Stimulated activated memory B cell treated with anti-CD40 and anti-IgM and Interleukin-4, amounts not matched to agents 10 μg/mL and 1 μg/mL and 100 μg/mL, for 72 hours (primary cell): ENCODE measurements around the gene IKBKE.
A peak's percentile ranks its signal among the peaks of the same experiment; 100 is the strongest.

Experiments
- ATAC-seq: fragments of 150-1000 bp; cut with Tn5 transposase; 2 replicates; pipeline ENCODE4 v1.10.0; 2021
- H3K27ac Mint-ChIP-seq: one replicate; pipeline ENCODE4 v1.8.0; 2022; ENCODE audit warnings: mild to moderate bottlenecking, mixed read lengths
- H3K27me3 Mint-ChIP-seq: one replicate; pipeline ENCODE4 v1.8.0; 2022; ENCODE audit warnings: mixed read lengths
- H3K36me3 Mint-ChIP-seq: one replicate; pipeline ENCODE4 v1.8.0; 2022; ENCODE audit warnings: mixed read lengths
- H3K4me1 Mint-ChIP-seq: one replicate; pipeline ENCODE4 v1.8.0; 2022; ENCODE audit warnings: mixed read lengths
- H3K4me3 Mint-ChIP-seq: one replicate; pipeline ENCODE4 v1.8.0; 2022; ENCODE audit warnings: mild to moderate bottlenecking, moderate library complexity, mixed read lengths
- H3K9me3 Mint-ChIP-seq: one replicate; pipeline ENCODE4 v1.8.0; 2022; ENCODE audit warnings: mixed read lengths

Gene IKBKE

DNA sequence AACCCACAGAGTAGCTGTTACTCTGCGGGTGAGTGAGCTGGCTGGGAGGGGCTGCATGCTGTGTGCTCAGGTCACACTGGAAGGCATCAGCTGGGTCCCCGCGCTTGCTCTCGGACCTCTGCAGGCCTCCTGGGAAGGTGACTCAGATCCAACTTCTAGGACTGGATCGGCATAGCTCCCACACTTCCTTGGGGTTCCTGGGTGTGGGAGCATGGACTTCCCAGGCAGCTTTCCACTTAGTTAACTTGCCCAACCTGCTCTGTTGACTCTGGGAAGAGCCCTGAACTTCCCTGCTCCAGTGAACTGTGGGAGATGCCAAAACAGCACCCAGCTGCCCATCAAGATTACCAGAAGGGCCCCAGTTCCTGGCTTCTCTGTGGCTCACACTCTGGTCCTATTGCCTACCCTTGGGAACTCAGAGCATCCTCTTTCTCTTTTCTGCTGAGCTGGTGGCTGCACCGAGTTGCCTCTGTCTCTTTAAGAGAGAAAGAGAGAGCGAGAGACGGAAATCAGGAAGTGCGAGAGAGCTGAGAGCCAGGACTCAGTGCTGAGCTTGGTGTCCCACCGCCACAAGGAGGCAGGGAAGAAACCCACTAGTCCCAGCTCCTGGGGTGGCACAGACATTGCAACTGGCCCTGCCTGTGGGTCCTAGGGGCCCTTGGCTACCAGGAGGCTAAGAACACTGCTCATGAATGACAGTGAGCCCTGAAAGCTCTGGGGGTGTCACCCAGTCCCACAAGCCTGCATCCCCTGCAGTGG lies at the start of gene IKBKE:
TSS of gene IKBKE (plus strand) at position 544 of the 759 bp plus-strand sequence. CDS start 2,752 bp downstream, outside the sequence.
- ATAC-seq = peak; percentile 76
- Mint-ChIP-seq H3K9me3 (no peaks in the 10 kb centered on the region), H3K4me3 (peak within 1 kb of the TSS; percentile 93), H3K27me3 (no peaks in the 10 kb centered on the region), H3K4me1 (peaks cover 79% of the 10 kb centered on the region), H3K27ac (peak within 1 kb of the TSS; percentile 93), H3K36me3 (peaks cover 14% of the 10 kb centered on the region)

DNA sequence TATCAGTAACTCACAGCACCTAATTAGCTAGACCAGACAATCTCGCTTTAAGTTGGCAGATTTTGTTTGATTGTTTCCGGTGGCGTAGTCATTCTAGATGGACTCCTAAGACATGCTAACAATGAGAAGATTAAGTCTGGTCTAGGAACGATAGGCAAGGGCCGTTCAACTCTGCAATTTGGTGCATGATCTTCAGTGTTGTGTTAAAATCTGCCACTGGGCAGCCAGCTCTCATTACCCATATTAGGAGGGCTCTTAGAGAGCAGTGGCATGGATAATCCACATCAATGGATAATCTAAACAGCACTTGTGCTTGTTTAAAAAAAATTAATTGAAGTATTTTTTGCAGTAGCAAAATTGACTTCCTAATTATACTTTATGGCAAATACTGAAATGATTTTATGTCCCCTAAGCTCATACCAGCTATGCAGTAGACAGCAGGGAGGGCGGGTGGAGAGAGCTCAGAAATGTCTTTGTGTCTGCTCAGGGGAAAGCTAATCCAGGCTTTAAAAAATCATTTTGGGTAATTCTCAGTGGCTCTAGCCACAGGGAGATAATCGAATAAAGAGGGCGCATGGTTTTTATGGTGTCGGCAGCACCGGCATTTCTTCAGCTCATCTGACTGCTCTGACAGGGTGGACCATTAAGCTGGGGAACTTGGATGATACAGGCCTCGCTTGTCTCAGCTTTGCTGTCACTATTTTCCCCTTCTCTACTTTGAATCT lies 48.5 kb upstream of the IKBKE start:
- H3K27me3 Mint-ChIP-seq = no peaks in the 10 kb centered on the region
- peaks cover 65% of the 10 kb centered on the region for H3K36me3 Mint-ChIP-seq
- H3K27ac Mint-ChIP-seq = no peak overlapping the region
- no peak for ATAC-seq
- H3K4me1 Mint-ChIP-seq = no peaks in the 10 kb centered on the region
- no peaks in the 10 kb centered on the region for H3K9me3 Mint-ChIP-seq
- H3K4me3 Mint-ChIP-seq = no peak overlapping the region

DNA sequence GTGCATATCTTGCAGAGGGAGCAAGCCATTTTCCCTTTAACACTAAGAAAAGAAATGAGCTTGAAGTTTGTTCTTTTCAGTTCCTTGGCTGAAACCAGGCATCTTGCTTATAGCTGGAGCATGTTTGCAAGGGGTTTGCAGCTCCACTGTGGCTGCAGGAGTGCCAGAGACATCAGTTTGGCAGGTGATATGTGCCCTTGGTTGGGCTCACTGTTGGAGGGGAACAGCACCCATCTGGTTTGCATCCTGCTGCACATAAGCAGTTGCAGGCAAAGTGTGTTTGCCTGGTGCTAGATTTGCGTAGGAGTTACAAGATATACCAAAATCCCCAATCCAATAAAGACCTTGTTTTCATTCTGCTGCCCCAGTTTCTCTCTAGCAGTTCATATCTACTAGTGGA lies 47.8 kb upstream of the IKBKE start:
- Mint-ChIP-seq H3K4me3 (no peak overlapping the region), H3K27ac (no peak overlapping the region), H3K4me1 (no peaks in the 10 kb centered on the region), H3K36me3 (peaks cover 66% of the 10 kb centered on the region), H3K27me3 (no peaks in the 10 kb centered on the region), H3K9me3 (no peaks in the 10 kb centered on the region)
- no peak for ATAC-seq

DNA sequence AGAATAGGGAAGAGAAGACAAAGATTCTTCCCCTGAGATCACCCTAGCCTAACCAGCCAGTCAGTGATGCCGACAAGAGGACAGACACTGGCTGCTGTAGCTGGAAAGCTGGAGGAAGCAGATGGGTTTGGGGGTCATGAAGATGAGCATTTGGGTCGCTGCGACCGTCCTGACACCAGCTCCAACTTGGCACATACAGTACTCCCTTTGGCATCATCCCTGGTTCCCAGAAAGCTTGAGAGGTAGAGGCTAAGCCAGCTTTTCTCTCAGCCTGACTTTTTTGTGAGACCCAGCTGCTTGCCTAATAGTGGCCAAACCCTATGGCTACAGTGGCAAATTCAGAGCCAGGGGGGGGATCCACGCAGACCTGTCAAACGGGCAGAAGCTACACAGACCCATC lies 43.0 kb upstream of the IKBKE start:
- Mint-ChIP-seq H3K4me1 (no peaks in the 10 kb centered on the region), H3K27ac (no peak overlapping the region), H3K36me3 (peaks cover 74% of the 10 kb centered on the region), H3K27me3 (no peaks in the 10 kb centered on the region), H3K9me3 (no peaks in the 10 kb centered on the region), H3K4me3 (no peak overlapping the region)
- no peak for ATAC-seq

DNA sequence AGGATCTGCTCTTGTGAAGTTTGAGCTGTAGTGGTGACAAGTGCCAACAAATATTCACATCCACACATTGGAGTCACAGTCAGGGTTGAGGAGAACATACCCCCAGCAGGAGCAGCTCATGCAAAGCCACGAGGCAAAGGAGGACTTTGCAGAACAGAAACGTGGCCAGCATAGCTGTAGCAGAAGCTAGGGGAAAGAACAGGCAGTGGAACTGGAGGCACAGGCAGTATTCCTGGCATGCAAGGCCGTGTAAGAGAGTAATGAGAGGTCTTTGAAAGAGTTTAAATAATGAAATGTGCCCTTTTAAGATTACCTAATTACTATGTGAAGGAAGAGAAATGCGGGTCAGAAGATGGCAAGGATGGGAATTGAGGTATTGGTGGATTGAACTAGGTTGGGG lies 40.9 kb upstream of the IKBKE start:
- no peak overlapping the region for H3K4me3 Mint-ChIP-seq

DNA sequence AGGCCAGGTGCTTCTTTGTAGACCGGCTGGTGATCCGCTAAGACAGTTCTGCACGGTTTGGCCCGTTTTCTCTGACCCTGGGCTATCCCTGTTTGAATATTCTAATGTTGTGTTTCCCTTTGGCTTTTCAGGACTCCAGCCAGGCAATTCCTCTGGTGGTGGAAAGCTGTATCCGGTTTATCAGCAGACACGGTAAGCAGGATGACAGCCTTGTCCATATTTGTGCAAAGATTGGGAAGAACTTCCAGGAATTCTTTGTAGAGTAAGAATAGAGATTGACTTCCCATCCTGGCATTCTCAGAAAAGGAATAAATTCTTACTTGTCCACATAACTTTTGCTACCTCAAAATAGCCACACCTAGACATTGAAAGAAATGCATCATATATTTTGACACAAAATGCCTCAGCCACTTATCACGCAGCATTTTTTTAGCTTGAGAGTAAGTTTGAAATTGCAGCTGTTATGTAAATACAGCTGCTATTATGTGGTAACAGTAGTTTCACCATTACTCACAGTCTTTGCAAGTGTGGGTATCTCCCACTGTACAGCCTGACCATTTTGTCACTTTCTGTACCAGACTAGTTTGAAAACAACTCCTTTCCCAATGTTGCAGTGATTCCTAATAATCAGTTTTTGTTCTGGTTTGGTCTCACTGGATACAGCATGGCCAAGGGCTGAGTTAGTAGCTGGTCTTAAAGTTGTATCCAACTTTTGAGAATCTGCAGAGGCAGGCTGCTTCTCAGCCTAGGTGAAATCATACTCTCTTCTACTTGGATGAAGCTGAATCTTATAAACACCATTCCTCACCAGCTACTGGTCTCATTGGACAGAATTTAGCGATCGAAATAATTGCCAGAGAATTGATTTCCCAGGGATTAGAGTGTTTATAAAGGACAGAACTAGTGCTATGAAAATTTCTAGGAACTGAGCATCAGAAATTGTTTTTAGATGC lies 40.0 kb upstream of the IKBKE start:
- Mint-ChIP-seq H3K4me3 (no peak overlapping the region), H3K9me3 (no peaks in the 10 kb centered on the region), H3K36me3 (peaks cover 55% of the 10 kb centered on the region), H3K4me1 (no peaks in the 10 kb centered on the region), H3K27me3 (no peaks in the 10 kb centered on the region), H3K27ac (no peak overlapping the region)
- peak; percentile 48 for ATAC-seq

More for the DNA sequence above, 40.9 kb upstream of the IKBKE start:
- Mint-ChIP-seq H3K9me3 (no peaks in the 10 kb centered on the region), H3K36me3 (peaks cover 62% of the 10 kb centered on the region), H3K27me3 (no peaks in the 10 kb centered on the region), H3K27ac (no peak overlapping the region), H3K4me1 (no peaks in the 10 kb centered on the region)
- no peak for ATAC-seq

DNA sequence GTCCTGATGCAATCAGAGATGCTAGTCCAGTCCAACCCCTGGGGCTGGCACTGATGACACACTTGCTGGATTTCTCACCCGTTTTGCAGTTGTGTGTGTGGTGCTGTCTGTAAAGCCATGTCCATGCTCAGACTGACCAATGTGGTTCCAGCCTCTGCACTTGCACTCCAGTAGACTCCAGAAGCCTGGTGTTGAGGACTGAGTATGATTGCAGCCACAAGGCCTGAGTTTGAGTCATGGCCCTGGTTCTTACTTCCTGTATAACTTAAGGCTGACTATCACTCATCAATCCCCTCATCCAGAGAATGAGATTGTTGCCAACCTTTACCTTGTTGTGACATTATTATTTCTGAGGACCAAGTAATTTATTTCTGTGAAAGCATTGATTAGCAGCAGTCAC lies 34.8 kb upstream of the IKBKE start:
- Mint-ChIP-seq H3K4me1 (no peaks in the 10 kb centered on the region), H3K9me3 (no peaks in the 10 kb centered on the region), H3K27me3 (no peaks in the 10 kb centered on the region), H3K36me3 (peaks cover 61% of the 10 kb centered on the region), H3K4me3 (no peak overlapping the region), H3K27ac (no peak overlapping the region)
- ATAC-seq = no peak

DNA sequence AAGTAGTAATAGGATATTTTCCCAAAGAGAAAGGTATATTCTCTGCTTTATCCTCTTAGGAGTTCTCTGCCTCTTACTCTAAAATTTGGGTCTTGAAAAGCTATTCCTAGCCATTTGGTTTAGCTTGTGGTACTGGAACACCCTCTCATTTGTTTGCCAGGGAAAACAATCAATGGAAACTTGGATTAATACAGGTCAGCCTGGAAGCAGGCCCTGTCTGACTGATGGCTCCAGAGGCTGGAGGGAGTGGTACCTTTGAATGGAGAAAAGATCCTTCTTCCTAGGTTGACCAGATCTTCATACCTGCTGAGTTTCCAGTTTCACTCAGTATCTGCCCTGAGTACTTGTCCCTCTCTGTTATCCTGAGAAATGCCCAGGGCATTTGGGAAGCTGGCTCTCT lies 31.7 kb upstream of the IKBKE start:
- H3K9me3 Mint-ChIP-seq = no peaks in the 10 kb centered on the region
- no peak for ATAC-seq

DNA sequence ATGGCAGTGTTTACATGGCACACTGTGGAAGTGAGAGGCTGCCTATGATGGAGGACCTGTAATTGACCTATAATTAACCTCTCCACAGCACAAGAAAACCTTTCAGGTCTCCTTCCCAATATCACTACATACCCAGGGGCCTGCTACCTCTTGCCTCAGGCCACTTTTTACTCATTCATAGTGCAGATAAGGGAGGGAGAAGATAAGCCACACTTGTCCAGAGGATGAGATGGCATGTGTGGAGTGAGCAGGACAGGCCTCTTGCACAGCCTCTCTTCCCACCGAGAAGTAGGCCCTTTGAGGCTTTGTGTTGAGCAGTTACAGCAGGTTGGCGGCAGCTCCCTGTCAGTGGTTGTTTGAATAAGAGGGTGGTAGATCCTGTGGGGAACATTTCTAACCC lies 31.1 kb upstream of the IKBKE start:
- H3K27me3 Mint-ChIP-seq = no peaks in the 10 kb centered on the region
- H3K36me3 Mint-ChIP-seq = peaks cover 52% of the 10 kb centered on the region
- no peaks in the 10 kb centered on the region for H3K9me3 Mint-ChIP-seq
- no peak overlapping the region for H3K27ac Mint-ChIP-seq
- ATAC-seq = no peak
- no peak overlapping the region for H3K4me3 Mint-ChIP-seq
- H3K4me1 Mint-ChIP-seq = no peaks in the 10 kb centered on the region

More for the DNA sequence above, 31.7 kb upstream of the IKBKE start:
- Mint-ChIP-seq H3K36me3 (peaks cover 53% of the 10 kb centered on the region), H3K27me3 (no peaks in the 10 kb centered on the region), H3K4me3 (no peak overlapping the region), H3K4me1 (no peaks in the 10 kb centered on the region), H3K27ac (no peak overlapping the region)

DNA sequence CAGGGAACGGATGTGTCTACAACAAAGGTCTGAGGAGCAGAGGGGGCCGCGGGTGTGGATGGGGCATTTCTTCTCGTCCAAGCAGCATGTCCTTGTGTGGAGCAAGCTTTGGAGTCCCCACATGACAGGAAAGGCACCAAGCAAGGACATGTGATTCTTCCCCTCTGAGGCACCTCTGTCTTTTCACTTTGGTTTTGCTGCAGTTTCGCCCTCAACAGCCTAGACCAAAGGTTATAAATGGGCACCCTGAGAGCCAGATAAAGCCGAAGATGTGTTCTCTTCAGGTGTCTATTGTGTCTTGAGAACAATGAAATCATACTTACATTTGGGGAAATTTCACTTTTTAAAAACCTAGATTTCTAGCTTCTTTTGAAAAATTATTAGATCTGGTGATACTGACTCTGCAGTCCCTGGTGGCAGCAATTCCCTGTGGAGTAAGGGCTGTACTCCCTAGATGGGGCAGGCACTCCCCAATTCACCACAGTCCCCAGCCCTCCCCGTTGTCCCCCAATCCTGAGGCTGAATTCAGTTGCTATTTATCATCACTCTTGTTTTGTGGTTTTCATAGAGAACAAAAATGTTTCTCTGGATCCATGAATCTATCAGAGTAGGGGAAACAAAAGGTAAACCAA lies 28.8 kb upstream of the IKBKE start:
- Mint-ChIP-seq H3K27me3 (no peaks in the 10 kb centered on the region), H3K9me3 (no peaks in the 10 kb centered on the region), H3K36me3 (peaks cover 68% of the 10 kb centered on the region), H3K4me1 (no peaks in the 10 kb centered on the region), H3K27ac (no peak overlapping the region), H3K4me3 (no peak overlapping the region)
- no peak for ATAC-seq

DNA sequence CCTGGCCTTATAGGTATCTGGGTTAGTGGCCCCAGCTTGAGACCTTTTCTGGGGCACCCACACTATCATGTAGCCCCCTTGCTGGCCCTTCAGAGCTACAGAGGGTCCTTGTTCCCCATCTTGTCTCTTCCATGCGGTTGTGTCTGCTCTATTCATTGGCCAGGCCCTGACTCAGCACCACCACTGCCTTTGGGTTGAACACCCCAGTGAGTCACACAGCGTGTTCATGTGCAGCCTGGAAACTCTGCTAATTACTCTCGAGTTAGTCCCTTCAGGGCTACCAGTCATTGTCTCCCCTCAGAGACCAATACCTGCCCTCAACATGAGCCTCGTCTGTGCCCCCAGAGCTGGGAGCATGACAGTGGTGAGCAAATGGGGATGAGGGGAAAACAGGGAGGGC lies 28.2 kb upstream of the IKBKE start:
- no peaks in the 10 kb centered on the region for H3K4me1 Mint-ChIP-seq

DNA sequence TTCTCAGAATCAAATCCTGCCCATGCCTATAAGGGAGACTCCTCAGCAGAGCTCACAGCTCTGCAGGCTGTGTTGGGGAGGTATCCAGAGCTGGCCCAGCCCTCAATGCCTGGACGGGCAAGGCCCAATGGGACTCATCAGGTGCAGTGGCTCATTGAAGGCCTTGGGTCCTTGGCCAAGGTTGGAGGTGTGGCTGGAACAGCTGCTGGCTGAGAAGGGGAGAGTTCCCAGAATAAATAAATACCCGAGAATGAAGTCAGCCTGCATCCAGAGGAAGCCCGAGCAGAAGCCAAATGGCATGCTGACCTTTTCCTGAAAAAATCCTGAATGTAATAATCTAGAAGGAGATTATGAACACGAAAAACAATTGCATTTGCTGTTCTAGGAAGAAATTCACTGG lies 25.2 kb upstream of the IKBKE start:
- H3K4me1 Mint-ChIP-seq = no peaks in the 10 kb centered on the region
- H3K4me3 Mint-ChIP-seq = no peak overlapping the region
- H3K27me3 Mint-ChIP-seq = no peaks in the 10 kb centered on the region
- no peak overlapping the region for H3K27ac Mint-ChIP-seq
- no peak for ATAC-seq
- no peaks in the 10 kb centered on the region for H3K9me3 Mint-ChIP-seq
- peaks cover 65% of the 10 kb centered on the region for H3K36me3 Mint-ChIP-seq

More for the DNA sequence above, 28.2 kb upstream of the IKBKE start:
- Mint-ChIP-seq H3K36me3 (peaks cover 68% of the 10 kb centered on the region), H3K4me3 (no peak overlapping the region), H3K27me3 (no peaks in the 10 kb centered on the region), H3K27ac (no peak overlapping the region), H3K9me3 (no peaks in the 10 kb centered on the region)
- no peak for ATAC-seq

DNA sequence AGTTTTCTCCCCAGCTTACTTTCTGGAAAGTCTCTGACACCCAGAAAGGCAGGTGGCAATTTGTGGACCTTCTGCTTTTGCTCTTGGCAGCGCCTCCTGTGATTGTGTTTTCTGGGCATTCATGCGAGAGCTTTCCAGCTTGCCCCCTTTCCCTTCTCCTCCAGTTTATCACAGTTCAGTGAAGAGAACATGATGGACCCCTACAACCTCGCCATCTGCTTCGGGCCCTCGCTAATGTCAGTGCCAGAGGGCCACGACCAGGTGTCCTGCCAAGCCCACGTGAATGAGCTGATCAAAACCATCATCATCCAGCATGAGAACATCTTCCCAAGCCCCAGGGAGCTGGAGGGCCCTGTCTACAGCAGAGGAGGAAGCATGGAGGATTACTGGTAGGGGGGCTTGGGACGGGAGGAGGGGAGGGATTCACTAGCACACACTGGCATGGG lies 24.3 kb upstream of the IKBKE start:
- Mint-ChIP-seq H3K4me1 (no peaks in the 10 kb centered on the region), H3K27ac (no peak overlapping the region), H3K27me3 (no peaks in the 10 kb centered on the region), H3K9me3 (no peaks in the 10 kb centered on the region), H3K4me3 (no peak overlapping the region), H3K36me3 (peaks cover 63% of the 10 kb centered on the region)
- ATAC-seq = no peak

DNA sequence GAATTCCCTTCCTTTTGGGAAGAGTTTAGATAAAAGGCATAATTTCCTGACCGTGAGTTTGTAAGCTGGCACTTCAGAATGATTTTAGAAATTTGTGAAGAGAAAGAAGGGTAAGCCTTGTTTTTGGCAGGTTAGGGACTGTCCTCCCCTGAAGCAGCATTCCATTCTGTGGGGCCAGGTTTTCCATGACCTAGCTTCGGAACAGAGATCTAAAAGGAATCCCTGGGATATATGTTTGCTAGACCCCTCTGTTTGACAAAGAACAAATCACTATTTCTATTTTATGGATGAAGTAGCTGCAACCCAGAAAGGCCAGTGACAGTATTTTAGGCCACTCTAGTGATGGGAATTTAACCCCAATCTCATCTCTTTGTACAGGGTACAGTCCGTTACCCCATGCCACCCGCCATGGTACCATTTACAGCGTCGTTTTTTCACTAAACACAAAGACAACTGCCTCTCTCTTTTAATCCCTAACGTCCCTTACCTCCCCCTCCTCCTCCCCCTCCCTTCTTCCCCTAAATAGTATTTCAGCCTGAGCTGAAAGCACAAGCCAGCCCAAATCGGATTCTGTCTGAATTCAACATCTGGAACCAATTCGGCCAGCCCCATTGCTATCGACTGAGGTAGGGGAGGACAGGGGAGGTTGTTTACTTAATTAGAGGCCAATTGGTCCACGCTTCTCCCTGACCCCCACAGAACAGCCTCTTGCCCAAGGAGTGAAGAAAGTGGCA lies 23.4 kb upstream of the IKBKE start:
- Mint-ChIP-seq H3K9me3 (no peaks in the 10 kb centered on the region), H3K36me3 (peaks cover 66% of the 10 kb centered on the region), H3K27me3 (no peaks in the 10 kb centered on the region), H3K4me1 (no peaks in the 10 kb centered on the region), H3K4me3 (no peak overlapping the region), H3K27ac (no peak overlapping the region)
- no peak for ATAC-seq
